Trophoblast cell (in vitro differentiated cells and primary cell): Measurements from ENCODE around the gene SIL1.

Experiments used
- DNase-seq, 2 donors: peaks; one replicate each; pipeline ENCODE4 v3.0.0-alpha.2; 2016
- H2AFZ ChIP-seq: 2 replicates; pipeline ENCODE4 v1.6.1; 2013; ENCODE audit warnings: low read length, moderate library complexity, mild to moderate bottlenecking; ENCODE audit not compliant: insufficient read depth, poor library complexity
- H2AK5ac ChIP-seq: 2 replicates; pipeline ENCODE4 v1.6.1; 2013; ENCODE audit warnings: mild to moderate bottlenecking, low read length
- H2BK120ac ChIP-seq: 2 replicates; pipeline ENCODE4 v1.6.1; 2013; ENCODE audit warnings: low read length, mild to moderate bottlenecking, moderate library complexity; ENCODE audit not compliant: insufficient read depth, poor library complexity
- H2BK12ac ChIP-seq: 2 replicates; pipeline ENCODE4 v1.6.1; 2013; ENCODE audit warnings: mild to moderate bottlenecking, low read length, moderate library complexity
- H2BK5ac ChIP-seq: 2 replicates; pipeline ENCODE4 v1.6.1; 2013; ENCODE audit warnings: low read length, low read depth, moderate library complexity, mild to moderate bottlenecking; ENCODE audit not compliant: poor library complexity
- H3K14ac ChIP-seq: 2 replicates; pipeline ENCODE4 v1.6.1; 2013; ENCODE audit warnings: mild to moderate bottlenecking, low read length
- H3K18ac ChIP-seq: 2 replicates; pipeline ENCODE4 v1.6.1; 2013; ENCODE audit warnings: mild to moderate bottlenecking, low read length
- H3K23ac ChIP-seq: 2 replicates; pipeline ENCODE4 v1.6.1; 2013; ENCODE audit warnings: low read length
- H3K27ac ChIP-seq: 2 replicates; pipeline ENCODE4 v1.5.1; 2013; ENCODE audit warnings: low read depth, mild to moderate bottlenecking, inconsistent platforms, low read length, moderate library complexity
- H3K27me3 ChIP-seq: 2 replicates; pipeline ENCODE4 v1.6.1; 2013; ENCODE audit warnings: inconsistent platforms, mild to moderate bottlenecking, low read length, moderate library complexity; ENCODE audit not compliant: insufficient read depth
- H3K36me3 ChIP-seq, 2 experiments: 1 replicate in 1 of 2; 2 replicates in 1 of 2; pipeline ENCODE4 v1.6.1; 2013; ENCODE audit warnings: low read length in 2 of 2, mild to moderate bottlenecking in 2 of 2, moderate library complexity in 1 of 2; ENCODE audit not compliant: insufficient read depth in 2 of 2, control insufficient read depth in 1 of 2
- H3K4ac ChIP-seq: 2 replicates; pipeline ENCODE4 v1.6.1; 2013; ENCODE audit warnings: low read depth, mild to moderate bottlenecking, low read length, moderate library complexity
- H3K4me1 ChIP-seq, 2 experiments: 1 replicate in 1 of 2; 2 replicates in 1 of 2; pipeline ENCODE4 v1.6.1; 2013; ENCODE audit warnings: low read length in 2 of 2, mild to moderate bottlenecking in 2 of 2, moderate library complexity in 1 of 2; ENCODE audit not compliant: insufficient read depth in 2 of 2, control insufficient read depth in 1 of 2
- H3K4me2 ChIP-seq: 2 replicates; pipeline ENCODE4 v1.6.1; 2013; ENCODE audit warnings: inconsistent platforms, mild to moderate bottlenecking, low read length, moderate library complexity
- H3K4me3 ChIP-seq: 2 replicates; pipeline ENCODE4 v1.5.1; 2013; ENCODE audit warnings: mild to moderate bottlenecking, low read depth, low read length, inconsistent platforms
- H3K79me1 ChIP-seq: one replicate; pipeline ENCODE4 v1.6.1; 2013; ENCODE audit warnings: low read length
- H3K79me2 ChIP-seq: 2 replicates; pipeline ENCODE4 v1.6.1; 2013; ENCODE audit warnings: low read length, mild to moderate bottlenecking; ENCODE audit not compliant: control insufficient read depth, insufficient read depth, poor library complexity
- H3K9ac ChIP-seq: 2 replicates; pipeline ENCODE4 v1.6.1; 2013; ENCODE audit warnings: mild to moderate bottlenecking, low read length
- H3K9me3 ChIP-seq: 2 replicates; pipeline ENCODE4 v1.6.1; 2013; ENCODE audit warnings: low read depth, mild to moderate bottlenecking, control low read depth, inconsistent platforms, low read length; ENCODE audit not compliant: insufficient read depth
- H4K12ac ChIP-seq: 2 replicates; pipeline ENCODE4 v1.6.1; 2013; ENCODE audit warnings: low read depth, mild to moderate bottlenecking, low read length, moderate library complexity
- H4K8ac ChIP-seq: 2 replicates; pipeline ENCODE4 v1.6.1; 2013; ENCODE audit warnings: low read depth, mild to moderate bottlenecking, low read length, moderate library complexity
- H4K91ac ChIP-seq: one replicate; pipeline ENCODE4 v1.6.1; 2013; ENCODE audit warnings: low read depth, mild to moderate bottlenecking, low read length, moderate library complexity
- WGBS: extraction: QIAGEN DNeasy Blood & Tissue Kit; methylation state at CpG from one replicate; pipeline ENCODE4 v1.1.7; 2013; ENCODE audit warnings: missing lambda C conversion rate; ENCODE audit not compliant: insufficient read length, insufficient coverage; ENCODE audit errors: extremely low coverage; 5-methylcytosine and 5-hydroxymethylcytosine counted together

Gene SIL1

GRCh38 chr5:138996120-138996519 is 202.0 kb downstream of the SIL1 start:
- H3K23ac ChIP-seq: no peak overlapping the region
- H2BK12ac ChIP-seq: no peak overlapping the region
- DNase-seq: no peak
- H3K4me3 ChIP-seq: no peak overlapping the region
- no peaks in the 10 kb centered on the region for H3K9me3 ChIP-seq
- no peak overlapping the region for H4K12ac ChIP-seq
- H3K79me2 ChIP-seq: no peaks in the 10 kb centered on the region
- H3K4ac ChIP-seq: no peak overlapping the region
- H4K91ac ChIP-seq: no peak overlapping the region
- no peak overlapping the region for H3K4me2 ChIP-seq
- H3K14ac ChIP-seq: no peak overlapping the region
- H3K18ac ChIP-seq: no peak overlapping the region
- no peak overlapping the region for H4K8ac ChIP-seq
- no peak overlapping the region for H2BK120ac ChIP-seq
- H2AFZ ChIP-seq: no peak overlapping the region
- WGBS: no CpG with 5 or more reads among the region's 1 CpG
- no peaks in the 10 kb centered on the region for H3K36me3 ChIP-seq
- no peak overlapping the region for H2BK5ac ChIP-seq
- no peak overlapping the region for H3K9ac ChIP-seq
- no peaks in the 10 kb centered on the region for H3K79me1 ChIP-seq
- no peaks in the 10 kb centered on the region for H3K4me1 ChIP-seq
- H3K27me3 ChIP-seq: no peaks in the 10 kb centered on the region
- no peak overlapping the region for H3K27ac ChIP-seq
- no peak overlapping the region for H2AK5ac ChIP-seq

- Histone ChIP-seq H2BK120ac (no peak overlapping the region), H4K91ac (no peak overlapping the region), H3K4me3 (no peak overlapping the region), H4K8ac (no peak overlapping the region), H2BK12ac (no peak overlapping the region), H2AFZ (no peak overlapping the region), H2AK5ac (no peak overlapping the region), H3K36me3 (no peaks in the 10 kb centered on the region), H3K79me2 (no peaks in the 10 kb centered on the region), H3K27me3 (no peaks in the 10 kb centered on the region), H3K27ac (no peak overlapping the region), H3K9me3 (no peaks in the 10 kb centered on the region), H3K14ac (no peak overlapping the region), H2BK5ac (no peak overlapping the region), H3K4ac (no peak overlapping the region), H4K12ac (no peak overlapping the region), H3K4me2 (no peak overlapping the region), H3K79me1 (no peaks in the 10 kb centered on the region), H3K18ac (no peak overlapping the region), H3K4me1 (no peaks in the 10 kb centered on the region), H3K9ac (no peak overlapping the region), H3K23ac (no peak overlapping the region)
- DNase-seq: no peak
- WGBS: no CpG with 5 or more reads among the region's 4 CpGs
Observed at GRCh38 chr5:138990986-138991590, 207.1 kb downstream of the SIL1 start.

- Histone ChIP-seq H3K9me3 (no peaks in the 10 kb centered on the region), H4K8ac (no peak overlapping the region), H3K4ac (no peak overlapping the region), H4K91ac (no peak overlapping the region), H3K36me3 (no peaks in the 10 kb centered on the region), H3K4me2 (no peak overlapping the region), H3K79me1 (no peaks in the 10 kb centered on the region), H3K23ac (peak overlapping the region; percentile 40), H2BK5ac (no peak overlapping the region), H3K4me3 (no peak overlapping the region), H3K79me2 (no peaks in the 10 kb centered on the region), H3K4me1 (peaks cover under 1 to 2% of the 10 kb centered on the region in 2 experiments), H2AFZ (no peak overlapping the region), H3K9ac (no peak overlapping the region), H2BK12ac (no peak overlapping the region), H4K12ac (no peak overlapping the region), H3K27ac (no peak overlapping the region), H2AK5ac (no peak overlapping the region), H3K14ac (no peak overlapping the region), H2BK120ac (no peak overlapping the region), H3K18ac (no peak overlapping the region), H3K27me3 (no peaks in the 10 kb centered on the region)
- no peak for DNase-seq
- WGBS: no CpG with 5 or more reads among the region's 6 CpGs
Observed at GRCh38 chr5:138989720-138990119, 208.4 kb downstream of the SIL1 start.

GRCh38 chr5:138986186-138986800 is 211.9 kb downstream of the SIL1 start:
- Histone ChIP-seq H3K36me3 (no peaks in the 10 kb centered on the region), H3K79me2 (no peaks in the 10 kb centered on the region), H4K12ac (no peak overlapping the region), H3K4me1 (peaks cover 2 to 3% of the 10 kb centered on the region in 2 experiments), H3K79me1 (no peaks in the 10 kb centered on the region), H2BK120ac (no peak overlapping the region), H3K9ac (no peak overlapping the region), H2AFZ (no peak overlapping the region), H3K23ac (no peak overlapping the region), H3K4ac (no peak overlapping the region), H3K27me3 (no peaks in the 10 kb centered on the region), H2AK5ac (no peak overlapping the region), H3K14ac (no peak overlapping the region), H3K4me2 (no peak overlapping the region), H4K91ac (no peak overlapping the region), H2BK5ac (no peak overlapping the region), H3K4me3 (no peak overlapping the region), H4K8ac (no peak overlapping the region), H3K27ac (no peak overlapping the region), H3K18ac (no peak overlapping the region), H2BK12ac (no peak overlapping the region), H3K9me3 (no peaks in the 10 kb centered on the region)
- WGBS: no CpG with 5 or more reads among the region's 5 CpGs
- peak in 1 of 2 donors; percentile 14 for DNase-seq
